Mesenchymal stem cell (in vitro differentiated cells and primary cell): ENCODE measurements around the gene NEGR1.

Source experiments
- DNase-seq: peaks from one replicate; pipeline ENCODE4 v3.0.0-alpha.2; 2013
- H2AFZ ChIP-seq: one replicate; pipeline ENCODE4 v1.6.1; 2013; ENCODE audit warnings: low read depth, mild to moderate bottlenecking, control low read depth, inconsistent platforms, low read length, moderate library complexity
- H2AK5ac ChIP-seq: 2 replicates; pipeline ENCODE4 v1.6.1; 2013; ENCODE audit warnings: low read length, moderate library complexity, mild to moderate bottlenecking, inconsistent platforms; ENCODE audit not compliant: severe bottlenecking
- H2BK120ac ChIP-seq: one replicate; pipeline ENCODE4 v1.6.1; 2013; ENCODE audit warnings: low read depth, mild to moderate bottlenecking, inconsistent platforms, low read length, moderate library complexity
- H2BK12ac ChIP-seq, 2 experiments: one replicate each; pipeline ENCODE4 v1.6.1; 2013; ENCODE audit warnings: inconsistent platforms in 2 of 2, low read length in 2 of 2, mild to moderate bottlenecking in 2 of 2, moderate library complexity in 2 of 2, control low read depth in 1 of 2
- H2BK15ac ChIP-seq: one replicate; pipeline ENCODE4 v1.6.1; 2013; ENCODE audit warnings: mild to moderate bottlenecking, low read depth, inconsistent platforms; ENCODE audit not compliant: poor library complexity, severe bottlenecking
- H2BK5ac ChIP-seq: 2 replicates; pipeline ENCODE4 v1.6.1; 2013; ENCODE audit warnings: low read depth, mild to moderate bottlenecking, low read length, control low read depth, inconsistent platforms; ENCODE audit not compliant: poor library complexity, severe bottlenecking
- H3K14ac ChIP-seq, 2 experiments: one replicate each; pipeline ENCODE4 v1.6.1; 2013; ENCODE audit warnings: inconsistent platforms in 2 of 2, low read length in 2 of 2, control low read depth in 1 of 2, mild to moderate bottlenecking in 1 of 2, moderate library complexity in 1 of 2
- H3K18ac ChIP-seq, 2 experiments: one replicate each; pipeline ENCODE4 v1.6.1; 2013; ENCODE audit warnings: inconsistent platforms in 2 of 2, low read length in 2 of 2, control low read depth in 1 of 2, low read depth in 1 of 2, mild to moderate bottlenecking in 1 of 2
- H3K23ac ChIP-seq, 2 experiments: one replicate each; pipeline ENCODE4 v1.6.1; 2013; ENCODE audit warnings: inconsistent platforms in 2 of 2, low read length in 2 of 2, mild to moderate bottlenecking in 2 of 2, moderate library complexity in 2 of 2, control low read depth in 1 of 2
- H3K27ac ChIP-seq: 2 replicates; pipeline ENCODE4 v1.5.1; 2013; ENCODE audit warnings: mild to moderate bottlenecking, moderate library complexity, low read length, control low read depth, inconsistent platforms; ENCODE audit not compliant: poor library complexity, severe bottlenecking
- H3K27me3 ChIP-seq, 2 experiments: 2 replicates each; pipeline versions ENCODE4 v1.6.1 to v1.7.0; 2013; ENCODE audit warnings: low read length in 2 of 2, mild to moderate bottlenecking in 2 of 2, moderate library complexity in 2 of 2, control low read depth in 1 of 2, inconsistent platforms in 1 of 2; ENCODE audit not compliant: control insufficient read depth in 1 of 2, insufficient read depth in 1 of 2
- H3K36me3 ChIP-seq, 2 experiments: 2 replicates each; pipeline versions ENCODE4 v1.6.1 to v1.7.0; 2013; ENCODE audit warnings: low read length in 2 of 2, control low read depth in 1 of 2, inconsistent platforms in 1 of 2, low read depth in 1 of 2, mild to moderate bottlenecking in 1 of 2; ENCODE audit not compliant: insufficient read depth in 2 of 2, control insufficient read depth in 1 of 2
- H3K4ac ChIP-seq, 2 experiments: one replicate each; pipeline ENCODE4 v1.6.1; 2013; ENCODE audit warnings: inconsistent platforms in 2 of 2, low read length in 2 of 2, mild to moderate bottlenecking in 2 of 2, moderate library complexity in 2 of 2, control low read depth in 1 of 2, low read depth in 1 of 2
- H3K4me1 ChIP-seq: 2 replicates; pipeline ENCODE4 v1.6.1; 2013; ENCODE audit warnings: low read depth, low read length, control low read depth; ENCODE audit not compliant: control insufficient read depth, insufficient read depth
- H3K4me2 ChIP-seq: 2 replicates; pipeline ENCODE4 v1.6.1; 2013; ENCODE audit warnings: low read length, mild to moderate bottlenecking, inconsistent platforms; ENCODE audit not compliant: poor library complexity, severe bottlenecking
- H3K4me3 ChIP-seq, 2 experiments: 2 replicates each; pipeline versions ENCODE4 v1.5.1 to v1.7.0; 2013; ENCODE audit warnings: low read length in 2 of 2, mild to moderate bottlenecking in 2 of 2, control low read depth in 1 of 2, low read depth in 1 of 2; ENCODE audit not compliant: insufficient read depth in 1 of 2
- H3K79me1 ChIP-seq: replicated peaks from 2 replicates; pipeline ENCODE4 v1.6.1; 2013; ENCODE audit warnings: mild to moderate bottlenecking, control low read depth, low read length, inconsistent platforms; ENCODE audit not compliant: poor library complexity, severe bottlenecking
- H3K9ac ChIP-seq: 2 replicates; pipeline ENCODE4 v1.7.0; 2013; ENCODE audit warnings: mild to moderate bottlenecking, low read length, moderate library complexity
- H3K9me3 ChIP-seq: 2 replicates; pipeline ENCODE4 v1.7.0; 2013; ENCODE audit warnings: mild to moderate bottlenecking, low read length; ENCODE audit not compliant: control insufficient read depth
- H4K8ac ChIP-seq: one replicate; pipeline ENCODE4 v1.6.1; 2013; ENCODE audit warnings: inconsistent platforms, mild to moderate bottlenecking, low read length, moderate library complexity
- H4K91ac ChIP-seq: one replicate; pipeline ENCODE4 v1.6.1; 2013; ENCODE audit warnings: mild to moderate bottlenecking, low read length, inconsistent platforms
- WGBS: methylation state at CpG from one replicate; pipeline ENCODE4 v1.1.7; 2013; ENCODE audit warnings: mixed read lengths; 5-methylcytosine and 5-hydroxymethylcytosine counted together

The NEGR1 gene

DNA sequence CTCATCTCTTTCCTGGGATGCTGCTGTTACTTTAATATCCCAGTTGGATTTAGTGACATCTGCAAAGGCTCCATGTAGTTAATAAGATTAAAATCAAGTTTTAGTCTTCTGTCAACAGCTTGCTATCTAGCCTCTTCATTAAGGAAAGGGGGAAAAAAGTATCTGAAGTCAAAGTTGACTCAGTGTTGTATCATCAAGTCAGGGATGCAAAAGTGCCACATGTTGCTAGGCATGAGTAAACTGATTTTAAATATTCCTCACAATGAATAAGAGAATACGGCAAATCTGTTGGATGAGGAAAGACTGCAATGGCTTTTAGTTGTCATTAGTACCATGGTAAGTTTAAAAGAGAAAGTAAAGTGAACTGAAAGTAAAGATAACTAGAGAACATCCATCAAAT lies 818.3 kb downstream of the NEGR1 start:
- Histone ChIP-seq H3K4me2 (no peak overlapping the region), H3K14ac (no peak overlapping the region), H3K27me3 (no peaks in the 10 kb centered on the region), H3K27ac (no peak overlapping the region), H3K23ac (no peak overlapping the region), H2BK120ac (no peak overlapping the region), H3K79me1 (no peaks in the 10 kb centered on the region), H3K18ac (no peak overlapping the region), H2BK5ac (no peak overlapping the region), H2AK5ac (no peak overlapping the region), H2BK15ac (no peak overlapping the region), H3K4me3 (peak overlapping the region in 1 of 2 experiments; percentile 46), H3K4me1 (no peaks in the 10 kb centered on the region), H4K91ac (no peak overlapping the region), H2BK12ac (no peak overlapping the region), H3K9ac (peak overlapping the region; percentile 67), H4K8ac (no peak overlapping the region), H3K4ac (no peak overlapping the region), H3K9me3 (no peaks in the 10 kb centered on the region), H2AFZ (no peak overlapping the region), H3K36me3 (no peaks in the 10 kb centered on the region)
- no peak for DNase-seq
- WGBS, result 100% methylated on average over 1 of the region's 1 CpG

- 52% methylated on average over 3 of the region's 5 CpGs for WGBS
- Histone ChIP-seq H3K36me3 (no peaks in the 10 kb centered on the region), H2BK120ac (no peak overlapping the region), H3K27ac (no peak overlapping the region), H4K91ac (no peak overlapping the region), H3K23ac (no peak overlapping the region), H3K14ac (no peak overlapping the region), H2BK15ac (no peak overlapping the region), H3K79me1 (no peaks in the 10 kb centered on the region), H2BK12ac (no peak overlapping the region), H3K4me2 (peak overlapping the region; percentile 13), H2BK5ac (no peak overlapping the region), H3K4me1 (no peaks in the 10 kb centered on the region), H3K4me3 (peak overlapping the region in 1 of 2 experiments; percentile 46), H2AFZ (no peak overlapping the region), H3K9me3 (no peaks in the 10 kb centered on the region), H3K4ac (no peak overlapping the region), H3K9ac (peak overlapping the region; percentile 67), H2AK5ac (no peak overlapping the region), H3K27me3 (no peaks in the 10 kb centered on the region), H4K8ac (no peak overlapping the region), H3K18ac (no peak overlapping the region)
- DNase-seq, result no peak
These were observed 819.2 kb downstream of the NEGR1 start for GRCh38 chr1:71463144-71463543.

DNA sequence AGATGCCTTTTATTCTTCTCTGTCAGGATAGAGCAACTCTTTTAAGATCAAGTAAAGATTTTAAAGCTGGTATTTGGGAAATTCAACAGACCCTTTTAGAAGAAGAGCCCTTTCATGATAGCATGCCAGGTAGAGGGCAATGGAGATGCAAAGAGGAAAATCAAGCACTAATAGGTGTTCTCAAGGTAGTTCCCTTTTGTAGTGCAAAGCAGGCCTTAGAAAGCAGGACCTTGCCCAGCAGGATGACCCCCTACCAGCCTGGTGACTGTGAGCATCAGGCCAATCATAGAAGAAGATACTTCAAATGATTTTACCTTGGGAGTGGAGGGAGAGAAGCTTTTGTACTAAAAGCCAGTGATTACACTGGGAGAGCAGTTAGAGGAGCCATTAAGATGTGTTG lies 820.1 kb downstream of the NEGR1 start:
- no peak overlapping the region for H3K4ac ChIP-seq
- DNase-seq, result no peak
- H3K9me3 ChIP-seq, result no peaks in the 10 kb centered on the region
- H2BK12ac ChIP-seq, result no peak overlapping the region
- no peak overlapping the region for H2AK5ac ChIP-seq
- H3K4me2 ChIP-seq, result no peak overlapping the region
- H3K23ac ChIP-seq, result no peak overlapping the region
- no peaks in the 10 kb centered on the region for H3K36me3 ChIP-seq
- no peaks in the 10 kb centered on the region for H3K79me1 ChIP-seq
- no peak overlapping the region for H3K9ac ChIP-seq
- no peak overlapping the region for H3K27ac ChIP-seq
- no peak overlapping the region for H3K14ac ChIP-seq
- H3K4me3 ChIP-seq, result no peak overlapping the region
- no peaks in the 10 kb centered on the region for H3K27me3 ChIP-seq
- H2BK120ac ChIP-seq, result no peak overlapping the region
- H2BK5ac ChIP-seq, result no peak overlapping the region
- no peak overlapping the region for H4K8ac ChIP-seq
- H3K4me1 ChIP-seq, result no peaks in the 10 kb centered on the region
- no peak overlapping the region for H2AFZ ChIP-seq
- H2BK15ac ChIP-seq, result no peak overlapping the region
- no peak overlapping the region for H4K91ac ChIP-seq
- no peak overlapping the region for H3K18ac ChIP-seq

DNA sequence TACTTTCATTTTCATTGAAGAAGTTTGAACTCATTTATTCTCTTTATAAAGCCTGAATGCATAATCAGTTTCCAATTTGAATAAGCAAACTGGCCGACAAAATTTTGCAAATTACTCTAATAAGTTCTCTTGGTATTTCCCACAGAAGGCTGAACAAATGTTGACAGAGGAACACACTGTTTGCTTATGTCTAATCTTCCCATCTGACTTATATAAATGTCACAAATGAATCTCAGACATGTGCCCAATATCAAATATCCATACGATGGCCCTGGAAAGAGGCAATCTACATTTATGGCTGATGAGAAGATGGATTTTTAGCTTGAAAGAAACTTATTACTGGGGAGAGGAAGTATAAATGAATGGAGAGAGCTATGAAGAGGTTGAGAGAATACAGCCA lies 820.9 kb downstream of the NEGR1 start:
- Histone ChIP-seq H3K4me3 (no peak overlapping the region), H2AFZ (no peak overlapping the region), H4K91ac (no peak overlapping the region), H2BK15ac (no peak overlapping the region), H2BK12ac (no peak overlapping the region), H3K79me1 (no peaks in the 10 kb centered on the region), H3K14ac (no peak overlapping the region), H3K9ac (no peak overlapping the region), H3K36me3 (no peaks in the 10 kb centered on the region), H4K8ac (no peak overlapping the region), H3K4me2 (no peak overlapping the region), H3K23ac (no peak overlapping the region), H2BK120ac (no peak overlapping the region), H3K27me3 (no peaks in the 10 kb centered on the region), H2BK5ac (no peak overlapping the region), H3K4ac (no peak overlapping the region), H3K9me3 (no peaks in the 10 kb centered on the region), H2AK5ac (no peak overlapping the region), H3K18ac (no peak overlapping the region), H3K27ac (no peak overlapping the region), H3K4me1 (no peaks in the 10 kb centered on the region)
- 84% methylated on average over 2 of the region's 2 CpGs for WGBS
- no peak for DNase-seq
